Activated CD4-positive, alpha-beta T cell treated with anti-CD3 and anti-CD28 coated beads, Interleukin-2, amount 10 ng/mL, durations not matched to agents 7 days and 5 days (primary cell): ENCODE results near the gene ADAM10. TPM values are rescaled to one million over a fixed set of nuclear protein-coding genes. Genes with fewer than 3 reads are reported as not detected.

ENCODE experiments used
- CTCF ChIA-PET: fragments of 350-600 bp; sonication (Branson Sonifier 250); formaldehyde crosslinking; loops from one replicate; lab custom pipeline; 2021; ENCODE audit warnings: antibody characterized with exemption; lab: Charles Lee
- POLR2A ChIA-PET: fragments of 350-600 bp; sonication (Branson Sonifier 250); formaldehyde crosslinking; loops from one replicate; lab custom pipeline; 2021; ENCODE audit warnings: antibody characterized with exemption; lab: Charles Lee
- DNase-seq: peaks from one replicate; pipeline ENCODE4 v3.0.0-alpha.2; 2020
- H3K27ac Mint-ChIP-seq: one replicate; pipeline ENCODE4 v1.8.0; 2021; ENCODE audit warnings: mild to moderate bottlenecking, moderate library complexity, mixed read lengths
- H3K27me3 Mint-ChIP-seq: one replicate; pipeline ENCODE4 v1.8.0; 2021; ENCODE audit warnings: mixed read lengths
- H3K36me3 Mint-ChIP-seq: one replicate; pipeline ENCODE4 v1.8.0; 2021; ENCODE audit warnings: low read depth, mixed read lengths
- H3K4me1 Mint-ChIP-seq: one replicate; pipeline ENCODE4 v1.8.0; 2021; ENCODE audit warnings: mixed read lengths
- H3K4me3 Mint-ChIP-seq: one replicate; pipeline ENCODE4 v1.8.0; 2021; ENCODE audit warnings: mild to moderate bottlenecking, moderate library complexity, mixed read lengths
- H3K9me3 Mint-ChIP-seq: one replicate; pipeline ENCODE4 v1.8.0; 2021; ENCODE audit warnings: mixed read lengths
- total RNA-seq, 2 experiments: library from RNA; stranded (reverse); gene quantifications; one replicate each; pipeline ENCODE4 v1.2.3, GENCODE V29; 2021

The ADAM10 gene
- total RNA-seq, 2 experiments from 2014 or later = 140 to 170 TPM

GRCh38 chr15:58752716-58753115 lies 3.2 kb upstream of the ADAM10 start:
- Mint-ChIP-seq H3K36me3 (peaks cover 11% of the 10 kb centered on the region), H3K27me3 (no peaks in the 10 kb centered on the region), H3K9me3 (no peaks in the 10 kb centered on the region), H3K27ac (no peak overlapping the region), H3K4me3 (no peak overlapping the region), H3K4me1 (peaks cover 19% of the 10 kb centered on the region)
- CTCF ChIA-PET = interaction anchor here (0.6 to 1.0 kb wide), 4 partner anchors 172 to 516 kb away, joined by 3 to 4 read pairs (median 3); no protein-coding TSS in a partner anchor
- POLR2A ChIA-PET = no interaction called here
- no peak for DNase-seq

GRCh38 chr15:58748852-58749531 lies 515 bp downstream of the ADAM10 start:
- Mint-ChIP-seq H3K4me1 (peaks cover 40% of the 10 kb centered on the region), H3K27ac (peak overlapping the region; percentile 94), H3K36me3 (peaks cover 25% of the 10 kb centered on the region), H3K4me3 (peak overlapping the region; percentile 96), H3K9me3 (no peaks in the 10 kb centered on the region), H3K27me3 (no peaks in the 10 kb centered on the region)
- POLR2A ChIA-PET = interaction anchor here (2.1 kb wide), 1 partner anchor 22 kb away, joined by 16 read pairs; the partner anchor contains the start of gene MINDY2
- CTCF ChIA-PET = interaction anchor here (1.6 to 3.1 kb wide), 2 partner anchors 11 to 113 kb away, joined by 3 to 11 read pairs; no protein-coding TSS in a partner anchor
- DNase-seq = peak; percentile 44

- Mint-ChIP-seq H3K27me3 (no peaks in the 10 kb centered on the region), H3K4me3 (peak overlapping the region; percentile 96), H3K36me3 (peaks cover 26% of the 10 kb centered on the region), H3K9me3 (no peaks in the 10 kb centered on the region), H3K4me1 (peaks cover 43% of the 10 kb centered on the region), H3K27ac (peak overlapping the region; percentile 94)
- CTCF ChIA-PET = interaction anchor here (1.2 to 1.3 kb wide), 2 partner anchors 13 to 22 kb away, joined by 3 to 4 read pairs; no protein-coding TSS in a partner anchor
- DNase-seq = peak; percentile 63
- POLR2A ChIA-PET = interaction anchor here (0.7 kb wide), 1 partner anchor 415 kb away, joined by 3 read pairs; no protein-coding TSS in a partner anchor
Measured at GRCh38 chr15:58748040-58748851, 1.3 kb downstream of the ADAM10 start.

- peaks cover 31% of the 10 kb centered on the region for H3K36me3 Mint-ChIP-seq
- ChIA-PET POLR2A (no interaction called here), CTCF (interaction anchor here (1.0 to 1.4 kb wide), 2 partner anchors 34 to 277 kb away, joined by 3 to 5 read pairs; no protein-coding TSS in a partner anchor)
- no peaks in the 10 kb centered on the region for H3K9me3 Mint-ChIP-seq
- peaks cover 54% of the 10 kb centered on the region for H3K4me1 Mint-ChIP-seq
- no peak overlapping the region for H3K4me3 Mint-ChIP-seq
- DNase-seq = no peak
- H3K27ac Mint-ChIP-seq = no peak overlapping the region
- H3K27me3 Mint-ChIP-seq = no peaks in the 10 kb centered on the region
Measured at GRCh38 chr15:58746174-58746573, 3.3 kb downstream of the ADAM10 start.

GRCh38 chr15:58742819-58743502 lies 6.5 kb downstream of the ADAM10 start:
- CTCF ChIA-PET = interaction anchor here (1.0 to 1.5 kb wide), 2 partner anchors 10 to 28 kb away, joined by 3 to 6 read pairs; partner anchors contain the start of gene MINDY2
- Mint-ChIP-seq H3K4me3 (no peak overlapping the region), H3K27ac (no peak overlapping the region), H3K27me3 (no peaks in the 10 kb centered on the region), H3K9me3 (no peaks in the 10 kb centered on the region), H3K4me1 (peaks cover 58% of the 10 kb centered on the region), H3K36me3 (peaks cover 22% of the 10 kb centered on the region)
- DNase-seq = no peak
- POLR2A ChIA-PET = no interaction called here

GRCh38 chr15:58742022-58742813 lies 7.3 kb downstream of the ADAM10 start:
- H3K4me1 Mint-ChIP-seq = peaks cover 60% of the 10 kb centered on the region
- no peaks in the 10 kb centered on the region for H3K27me3 Mint-ChIP-seq
- H3K4me3 Mint-ChIP-seq = no peak overlapping the region
- DNase-seq = no peak
- H3K36me3 Mint-ChIP-seq = peaks cover 18% of the 10 kb centered on the region
- H3K27ac Mint-ChIP-seq = no peak overlapping the region
- H3K9me3 Mint-ChIP-seq = no peaks in the 10 kb centered on the region
- POLR2A ChIA-PET = no interaction called here
- CTCF ChIA-PET = interaction anchor here (0.6 to 1.5 kb wide), 4 partner anchors 9 to 675 kb away, joined by 3 to 6 read pairs (median 3); partner anchors contain the start of gene MINDY2

- CTCF ChIA-PET = no interaction called here
Measured at GRCh38 chr15:58741032-58741431, 8.5 kb downstream of the ADAM10 start.

GRCh38 chr15:58740436-58740835 lies 9.1 kb downstream of the ADAM10 start:
- Mint-ChIP-seq H3K27ac (no peak overlapping the region), H3K27me3 (no peaks in the 10 kb centered on the region), H3K4me3 (no peak overlapping the region), H3K9me3 (no peaks in the 10 kb centered on the region), H3K36me3 (peaks cover 13% of the 10 kb centered on the region), H3K4me1 (peaks cover 57% of the 10 kb centered on the region)
- ChIA-PET CTCF (interaction anchor here (0.6 to 1.0 kb wide), 4 partner anchors 11 to 141 kb away, joined by 3 to 5 read pairs (median 4); no protein-coding TSS in a partner anchor), POLR2A (no interaction called here)
- no peak for DNase-seq

More at GRCh38 chr15:58741032-58741431, 8.5 kb downstream of the ADAM10 start:
- DNase-seq = no peak
- no peaks in the 10 kb centered on the region for H3K27me3 Mint-ChIP-seq
- H3K27ac Mint-ChIP-seq = no peak overlapping the region
- POLR2A ChIA-PET = no interaction called here
- no peaks in the 10 kb centered on the region for H3K9me3 Mint-ChIP-seq
- H3K4me3 Mint-ChIP-seq = no peak overlapping the region
- H3K36me3 Mint-ChIP-seq = peaks cover 16% of the 10 kb centered on the region
- H3K4me1 Mint-ChIP-seq = peaks cover 60% of the 10 kb centered on the region

- H3K27me3 Mint-ChIP-seq = no peaks in the 10 kb centered on the region
- no peak overlapping the region for H3K4me3 Mint-ChIP-seq
- peaks cover 8% of the 10 kb centered on the region for H3K36me3 Mint-ChIP-seq
- CTCF ChIA-PET = interaction anchor here (0.5 to 2.5 kb wide), 4 partner anchors 12 to 93 kb away, joined by 3 to 6 read pairs (median 4); partner anchors contain the start of gene ADAM10
- POLR2A ChIA-PET = no interaction called here
- H3K4me1 Mint-ChIP-seq = peaks cover 45% of the 10 kb centered on the region
- no peaks in the 10 kb centered on the region for H3K9me3 Mint-ChIP-seq
- no peak overlapping the region for H3K27ac Mint-ChIP-seq
- no peak for DNase-seq
Measured at GRCh38 chr15:58738046-58738707, 11.3 kb downstream of the ADAM10 start.

GRCh38 chr15:58737298-58737697 lies 12.2 kb downstream of the ADAM10 start:
- Mint-ChIP-seq H3K4me3 (no peak overlapping the region), H3K36me3 (peaks cover 12% of the 10 kb centered on the region), H3K27me3 (no peaks in the 10 kb centered on the region), H3K27ac (no peak overlapping the region), H3K9me3 (peaks cover 4% of the 10 kb centered on the region), H3K4me1 (peaks cover 43% of the 10 kb centered on the region)
- POLR2A ChIA-PET = no interaction called here
- DNase-seq = no peak
- CTCF ChIA-PET = interaction anchor here (0.6 to 2.5 kb wide), 3 partner anchors 13 to 92 kb away, joined by 3 to 6 read pairs (median 4); partner anchors contain the start of gene ADAM10

GRCh38 chr15:58736018-58736643 lies 13.4 kb downstream of the ADAM10 start:
- Mint-ChIP-seq H3K4me3 (no peak overlapping the region), H3K27ac (no peak overlapping the region), H3K9me3 (peaks cover 8% of the 10 kb centered on the region), H3K27me3 (no peaks in the 10 kb centered on the region), H3K4me1 (peaks cover 44% of the 10 kb centered on the region), H3K36me3 (peaks cover 18% of the 10 kb centered on the region)
- CTCF ChIA-PET = interaction anchor here (0.7 to 2.5 kb wide), 2 partner anchors 34 to 85 kb away, joined by 3 to 6 read pairs; no protein-coding TSS in a partner anchor
- no peak for DNase-seq
- POLR2A ChIA-PET = no interaction called here
